ENCODE data around the gene PARP8.
"Not testable (repeated sequence)": the region's sequence is repeated elsewhere in the genome, so short reads cannot be mapped to it uniquely, and the experiment has no call there.

The PARP8 gene

GRCh38 chr5:50730336-50730735, 63.9 kb downstream of the PARP8 start:
- DNase-seq = no peak

- DNase-seq = no peak
Measured at GRCh38 chr5:50730841-50731240, 64.4 kb downstream of the PARP8 start.

- DNase-seq = no peak
Measured at GRCh38 chr5:50733741-50734140, 67.3 kb downstream of the PARP8 start.

- DNase-seq = no peak
Measured at GRCh38 chr5:50738864-50739263, 72.4 kb downstream of the PARP8 start.

GRCh38 chr5:50740832-50741231, 74.4 kb downstream of the PARP8 start:
- DNase-seq = no peak

- DNase-seq = peak; percentile 15
Measured at GRCh38 chr5:50744776-50745175, 78.3 kb downstream of the PARP8 start.

- DNase-seq = no peak
Measured at GRCh38 chr5:50745221-50745910, 78.9 kb downstream of the PARP8 start.

- no peak for DNase-seq
Measured at GRCh38 chr5:50749181-50749580, 82.7 kb downstream of the PARP8 start.

- DNase-seq = no peak
Measured at GRCh38 chr5:50749873-50750272, 83.4 kb downstream of the PARP8 start.

- peak; percentile 47 for DNase-seq
Measured at GRCh38 chr5:50751064-50751657, 84.7 kb downstream of the PARP8 start.

GRCh38 chr5:50752800-50753199, 86.4 kb downstream of the PARP8 start:
- DNase-seq = no peak

GRCh38 chr5:50759526-50760270, 93.3 kb downstream of the PARP8 start:
- no peak for DNase-seq

- no peak for DNase-seq
Measured at GRCh38 chr5:50763351-50763750, 96.9 kb downstream of the PARP8 start.

- no peak for DNase-seq
Measured at GRCh38 chr5:50763846-50764245, 97.4 kb downstream of the PARP8 start.

GRCh38 chr5:50766042-50766441, 99.6 kb downstream of the PARP8 start:
- no peak for DNase-seq

- no peak for DNase-seq
Measured at GRCh38 chr5:50766462-50766861, 100.0 kb downstream of the PARP8 start.

- no peak for DNase-seq
Measured at GRCh38 chr5:50766967-50767366, 100.5 kb downstream of the PARP8 start.

- no peak for DNase-seq
Measured at GRCh38 chr5:50767588-50767987, 101.2 kb downstream of the PARP8 start.

- DNase-seq = no peak
Measured at GRCh38 chr5:50768634-50769033, 102.2 kb downstream of the PARP8 start.

GRCh38 chr5:50770441-50770840, 104.0 kb downstream of the PARP8 start:
- no peak for DNase-seq

GRCh38 chr5:50774446-50775175, 108.2 kb downstream of the PARP8 start:
- DNase-seq = not testable (repeated sequence)

- DNase-seq = no peak
Measured at GRCh38 chr5:50786073-50786472, 119.6 kb downstream of the PARP8 start.

GRCh38 chr5:50791813-50792212, 125.4 kb downstream of the PARP8 start:
- DNase-seq = no peak

Data from stimulated activated CD4-positive, alpha-beta T cell treated with anti-CD3 and anti-CD28 coated beads, Interleukin-4, amount 100 ng/mL, for 24 hours (primary cell).